Spleen (tissue), 7 donors: ENCODE data around the gene GAB2.
"Not testable (repeated sequence)": the region's sequence is repeated elsewhere in the genome, so short reads cannot be mapped to it uniquely, and the experiment has no call there.

Experiments
- CTCF ChIP-seq, 11 experiments: fragments of 200-600 bp in 7 of 11; fragments of 450-650 bp in 4 of 11; sonication (generic) in 4 of 11; IDR thresholded peaks in 8 of 11; conservative IDR thresholded peaks in 3 of 11; 1 replicate in 7 of 11; 2 replicates in 4 of 11; pipeline versions ENCODE4 v1.4.0 to v1.8.0; 2016 to 2021; ENCODE audit warnings: antibody characterized with exemption in 11 of 11, inconsistent platforms in 4 of 11, mild to moderate bottlenecking in 1 of 11
- POLR2A ChIP-seq, 3 donors: fragments of 450-650 bp; IDR thresholded peaks; one replicate each; pipeline ENCODE4 v1.5.1; 2017; ENCODE audit warnings: antibody characterized with exemption in 3 of 3, mild to moderate bottlenecking in 1 of 3
- donor health status: DM: no; HTN: no; CAD: no; lungs with moderate emphysema.
- donor health status: DM: no; HTN: no; CAD: no.
- donor health status: DM: no; HTN: no; CAD: no.

DNA sequence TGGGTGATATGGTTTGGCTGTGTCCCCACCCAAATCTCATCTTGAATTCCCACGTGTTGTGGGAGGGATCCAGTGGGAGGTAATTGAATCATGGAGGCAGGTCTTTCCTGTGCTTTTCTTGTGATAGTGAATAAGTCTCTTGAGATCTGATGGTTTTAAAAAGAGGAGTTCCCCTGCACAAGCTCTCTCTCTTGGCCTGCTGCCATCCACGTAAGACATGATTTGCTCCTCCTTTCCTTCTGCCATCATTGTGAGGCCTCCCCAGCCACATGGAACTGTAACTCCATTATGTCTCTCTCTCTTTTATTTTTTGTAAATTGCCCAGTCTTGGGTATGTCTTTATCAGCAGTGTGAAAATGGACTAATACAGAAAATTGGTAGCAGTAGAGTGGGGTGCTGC lies 145.8 kb downstream of the GAB2 start:
- not testable (repeated sequence) for TF ChIP-seq POLR2A (IDR thresholded peaks at IDR 0.05); CTCF (IDR thresholded peaks at IDR 0.05 in 8 of 11, conservative IDR thresholded peaks at IDR 0.05 in 3 of 11)
